Measurements from ENCODE around the gene NEGR1. TPM values are rescaled to one million over a fixed set of nuclear protein-coding genes. Genes with fewer than 3 reads are reported as not detected.

The NEGR1 gene
- polyA plus RNA-seq, 4 donors: 0.27 to 5.4 (median 1.7) TPM; not detected in 1

GRCh38 chr1:71400050-71400449 lies 882.3 kb downstream of the NEGR1 start:
- Histone ChIP-seq H3K9me3 (ENCODE audit: control insufficient read depth in 2 of 2, insufficient read depth in 1 of 2, low read depth in 1 of 2, low read length in 1 of 2) (no peaks in the 10 kb centered on the region), H3K4me1 (ENCODE audit: control insufficient read depth in 3 of 3, insufficient read depth in 2 of 3, low read depth in 1 of 3, low read length in 2 of 3) (no peaks in the 10 kb centered on the region), H3K36me3 (ENCODE audit: control insufficient read depth in 3 of 3, insufficient read depth in 2 of 3, low read depth in 1 of 3, low read length in 3 of 3) (no peaks in the 10 kb centered on the region), H3K4me3 (ENCODE audit: low read depth in 1 of 3, low read length in 3 of 3) (no peak overlapping the region), H3K27me3 (ENCODE audit: control insufficient read depth in 3 of 3, insufficient read depth in 3 of 3, low read length in 3 of 3) (no peaks in the 10 kb centered on the region), H3K27ac (ENCODE audit: low read depth in 1 of 3, low read length in 2 of 3) (no peak overlapping the region)
- no peak for DNase-seq
- no peak for FAIRE-seq

- no peak for DNase-seq
- 43 to 53% (median 44%) methylated on average over 2 of the region's 2 CpGs for WGBS, 3 donors
- H3K9me3 ChIP-seq (ENCODE audit: control insufficient read depth in 2 of 2, insufficient read depth in 1 of 2, low read depth in 1 of 2, low read length in 1 of 2): no peaks in the 10 kb centered on the region
- no peaks in the 10 kb centered on the region for H3K4me1 ChIP-seq (ENCODE audit: control insufficient read depth in 3 of 3, insufficient read depth in 2 of 3, low read depth in 1 of 3, low read length in 2 of 3)
- H3K4me3 ChIP-seq (ENCODE audit: low read depth in 1 of 3, low read length in 3 of 3): no peak overlapping the region
- H3K36me3 ChIP-seq (ENCODE audit: control insufficient read depth in 3 of 3, insufficient read depth in 2 of 3, low read depth in 1 of 3, low read length in 3 of 3): no peaks in the 10 kb centered on the region
- H3K27me3 ChIP-seq (ENCODE audit: control insufficient read depth in 3 of 3, insufficient read depth in 3 of 3, low read length in 3 of 3): no peaks in the 10 kb centered on the region
- no peak for FAIRE-seq
- H3K27ac ChIP-seq (ENCODE audit: low read depth in 1 of 3, low read length in 2 of 3): no peak overlapping the region
Measured at GRCh38 chr1:71399594-71399993, 882.7 kb downstream of the NEGR1 start.

GRCh38 chr1:71393301-71393700 lies 889.0 kb downstream of the NEGR1 start:
- Histone ChIP-seq H3K4me3 (ENCODE audit: low read depth in 1 of 3, low read length in 3 of 3) (no peak overlapping the region), H3K27ac (ENCODE audit: low read depth in 1 of 3, low read length in 2 of 3) (no peak overlapping the region), H3K36me3 (ENCODE audit: control insufficient read depth in 3 of 3, insufficient read depth in 2 of 3, low read depth in 1 of 3, low read length in 3 of 3) (no peaks in the 10 kb centered on the region), H3K27me3 (ENCODE audit: control insufficient read depth in 3 of 3, insufficient read depth in 3 of 3, low read length in 3 of 3) (no peaks in the 10 kb centered on the region), H3K4me1 (ENCODE audit: control insufficient read depth in 3 of 3, insufficient read depth in 2 of 3, low read depth in 1 of 3, low read length in 2 of 3) (no peaks in the 10 kb centered on the region), H3K9me3 (ENCODE audit: control insufficient read depth in 2 of 2, insufficient read depth in 1 of 2, low read depth in 1 of 2, low read length in 1 of 2) (peaks cover 0 to 11% of the 10 kb centered on the region in 2 donors)
- no peak for DNase-seq
- FAIRE-seq: no peak

- H3K9me3 ChIP-seq (ENCODE audit: control insufficient read depth in 2 of 2, insufficient read depth in 1 of 2, low read depth in 1 of 2, low read length in 1 of 2): peaks cover 0 to 14% of the 10 kb centered on the region in 2 donors
Measured at GRCh38 chr1:71390518-71390917, 891.8 kb downstream of the NEGR1 start.

GRCh38 chr1:71377886-71378285 lies 904.5 kb downstream of the NEGR1 start:
- WGBS, 3 donors: 50 to 73% (median 52%) methylated on average over 3 of the region's 3 CpGs
- no peak for FAIRE-seq

More at GRCh38 chr1:71390518-71390917, 891.8 kb downstream of the NEGR1 start:
- no peaks in the 10 kb centered on the region for H3K27me3 ChIP-seq (ENCODE audit: control insufficient read depth in 3 of 3, insufficient read depth in 3 of 3, low read length in 3 of 3)
- no peaks in the 10 kb centered on the region for H3K36me3 ChIP-seq (ENCODE audit: control insufficient read depth in 3 of 3, insufficient read depth in 2 of 3, low read depth in 1 of 3, low read length in 3 of 3)
- 66 to 83% (median 70%) methylated on average over 2 of the region's 2 CpGs for WGBS, 3 donors
- no peak for DNase-seq
- no peak overlapping the region for H3K4me3 ChIP-seq (ENCODE audit: low read depth in 1 of 3, low read length in 3 of 3)
- H3K27ac ChIP-seq (ENCODE audit: low read depth in 1 of 3, low read length in 2 of 3): no peak overlapping the region
- FAIRE-seq: no peak
- no peaks in the 10 kb centered on the region for H3K4me1 ChIP-seq (ENCODE audit: control insufficient read depth in 3 of 3, insufficient read depth in 2 of 3, low read depth in 1 of 3, low read length in 2 of 3)

GRCh38 chr1:71372496-71372895 lies 909.8 kb downstream of the NEGR1 start:
- Histone ChIP-seq H3K4me3 (ENCODE audit: low read depth in 1 of 3, low read length in 3 of 3) (no peak overlapping the region), H3K36me3 (ENCODE audit: control insufficient read depth in 3 of 3, insufficient read depth in 2 of 3, low read depth in 1 of 3, low read length in 3 of 3) (no peaks in the 10 kb centered on the region), H3K9me3 (ENCODE audit: control insufficient read depth in 2 of 2, insufficient read depth in 1 of 2, low read depth in 1 of 2, low read length in 1 of 2) (no peaks in the 10 kb centered on the region), H3K27me3 (ENCODE audit: control insufficient read depth in 3 of 3, insufficient read depth in 3 of 3, low read length in 3 of 3) (no peaks in the 10 kb centered on the region), H3K27ac (ENCODE audit: low read depth in 1 of 3, low read length in 2 of 3) (no peak overlapping the region), H3K4me1 (ENCODE audit: control insufficient read depth in 3 of 3, insufficient read depth in 2 of 3, low read depth in 1 of 3, low read length in 2 of 3) (no peaks in the 10 kb centered on the region)
- no peak for DNase-seq
- WGBS, 3 donors: 85 to 89% (median 87%) methylated on average over 2 of the region's 2 CpGs
- no peak for FAIRE-seq

More at GRCh38 chr1:71377886-71378285, 904.5 kb downstream of the NEGR1 start:
- Histone ChIP-seq H3K27me3 (ENCODE audit: control insufficient read depth in 3 of 3, insufficient read depth in 3 of 3, low read length in 3 of 3) (no peaks in the 10 kb centered on the region), H3K4me3 (ENCODE audit: low read depth in 1 of 3, low read length in 3 of 3) (no peak overlapping the region), H3K36me3 (ENCODE audit: control insufficient read depth in 3 of 3, insufficient read depth in 2 of 3, low read depth in 1 of 3, low read length in 3 of 3) (no peaks in the 10 kb centered on the region), H3K9me3 (ENCODE audit: control insufficient read depth in 2 of 2, insufficient read depth in 1 of 2, low read depth in 1 of 2, low read length in 1 of 2) (peaks cover 0 to 2% of the 10 kb centered on the region in 2 donors), H3K4me1 (ENCODE audit: control insufficient read depth in 3 of 3, insufficient read depth in 2 of 3, low read depth in 1 of 3, low read length in 2 of 3) (no peaks in the 10 kb centered on the region), H3K27ac (ENCODE audit: low read depth in 1 of 3, low read length in 2 of 3) (no peak overlapping the region)
- DNase-seq: no peak

- Histone ChIP-seq H3K27me3 (ENCODE audit: control insufficient read depth in 3 of 3, insufficient read depth in 3 of 3, low read length in 3 of 3) (no peaks in the 10 kb centered on the region), H3K36me3 (ENCODE audit: control insufficient read depth in 3 of 3, insufficient read depth in 2 of 3, low read depth in 1 of 3, low read length in 3 of 3) (no peaks in the 10 kb centered on the region), H3K9me3 (ENCODE audit: control insufficient read depth in 2 of 2, insufficient read depth in 1 of 2, low read depth in 1 of 2, low read length in 1 of 2) (no peaks in the 10 kb centered on the region), H3K4me1 (ENCODE audit: control insufficient read depth in 3 of 3, insufficient read depth in 2 of 3, low read depth in 1 of 3, low read length in 2 of 3) (no peaks in the 10 kb centered on the region), H3K4me3 (ENCODE audit: low read depth in 1 of 3, low read length in 3 of 3) (no peak overlapping the region), H3K27ac (ENCODE audit: low read depth in 1 of 3, low read length in 2 of 3) (no peak overlapping the region)
- FAIRE-seq (no peak), DNase-seq (no peak)
- WGBS, 3 donors: 79 to 89% (median 86%) methylated on average over 1 of the region's 1 CpG
Measured at GRCh38 chr1:71371581-71371980, 910.8 kb downstream of the NEGR1 start.

- DNase-seq (no peak), FAIRE-seq (no peak)
- WGBS, 3 donors: 63 to 87% (median 76%) methylated on average over 2 of the region's 2 CpGs
Measured at GRCh38 chr1:71364236-71364635, 918.1 kb downstream of the NEGR1 start.

GRCh38 chr1:71362691-71363090 lies 919.6 kb downstream of the NEGR1 start:
- Histone ChIP-seq H3K36me3 (ENCODE audit: control insufficient read depth in 3 of 3, insufficient read depth in 2 of 3, low read depth in 1 of 3, low read length in 3 of 3) (no peaks in the 10 kb centered on the region), H3K27ac (ENCODE audit: low read depth in 1 of 3, low read length in 2 of 3) (no peak overlapping the region), H3K9me3 (ENCODE audit: control insufficient read depth in 2 of 2, insufficient read depth in 1 of 2, low read depth in 1 of 2, low read length in 1 of 2) (peaks cover 0 to 2% of the 10 kb centered on the region in 2 donors), H3K4me3 (ENCODE audit: low read depth in 1 of 3, low read length in 3 of 3) (no peak overlapping the region), H3K27me3 (ENCODE audit: control insufficient read depth in 3 of 3, insufficient read depth in 3 of 3, low read length in 3 of 3) (no peaks in the 10 kb centered on the region), H3K4me1 (ENCODE audit: control insufficient read depth in 3 of 3, insufficient read depth in 2 of 3, low read depth in 1 of 3, low read length in 2 of 3) (no peaks in the 10 kb centered on the region)
- 77 to 98% (median 96%) methylated on average over 2 of the region's 2 CpGs for WGBS, 3 donors
- no peak for FAIRE-seq
- DNase-seq: no peak

More at GRCh38 chr1:71364236-71364635, 918.1 kb downstream of the NEGR1 start:
- Histone ChIP-seq H3K9me3 (ENCODE audit: control insufficient read depth in 2 of 2, insufficient read depth in 1 of 2, low read depth in 1 of 2, low read length in 1 of 2) (no peaks in the 10 kb centered on the region), H3K4me3 (ENCODE audit: low read depth in 1 of 3, low read length in 3 of 3) (no peak overlapping the region), H3K36me3 (ENCODE audit: control insufficient read depth in 3 of 3, insufficient read depth in 2 of 3, low read depth in 1 of 3, low read length in 3 of 3) (no peaks in the 10 kb centered on the region), H3K4me1 (ENCODE audit: control insufficient read depth in 3 of 3, insufficient read depth in 2 of 3, low read depth in 1 of 3, low read length in 2 of 3) (no peaks in the 10 kb centered on the region), H3K27me3 (ENCODE audit: control insufficient read depth in 3 of 3, insufficient read depth in 3 of 3, low read length in 3 of 3) (no peaks in the 10 kb centered on the region), H3K27ac (ENCODE audit: low read depth in 1 of 3, low read length in 2 of 3) (no peak overlapping the region)

All from small intestine (tissue), 7 donors.